ENCODE measurements around the gene CNNM2. TPM values are rescaled to one million over a fixed set of nuclear protein-coding genes. Genes with fewer than 3 reads are reported as not detected.
"Not testable (repeated sequence)": the region's sequence is repeated elsewhere in the genome, so short reads cannot be mapped to it uniquely, and the experiment has no call there.

CNNM2 gene
- total RNA-seq, 1 donor, result 9.4 TPM

GRCh38 chr10:103130910-103131309 lies 212.8 kb downstream of the CNNM2 start:
- TF ChIP-seq, protein P1, sequence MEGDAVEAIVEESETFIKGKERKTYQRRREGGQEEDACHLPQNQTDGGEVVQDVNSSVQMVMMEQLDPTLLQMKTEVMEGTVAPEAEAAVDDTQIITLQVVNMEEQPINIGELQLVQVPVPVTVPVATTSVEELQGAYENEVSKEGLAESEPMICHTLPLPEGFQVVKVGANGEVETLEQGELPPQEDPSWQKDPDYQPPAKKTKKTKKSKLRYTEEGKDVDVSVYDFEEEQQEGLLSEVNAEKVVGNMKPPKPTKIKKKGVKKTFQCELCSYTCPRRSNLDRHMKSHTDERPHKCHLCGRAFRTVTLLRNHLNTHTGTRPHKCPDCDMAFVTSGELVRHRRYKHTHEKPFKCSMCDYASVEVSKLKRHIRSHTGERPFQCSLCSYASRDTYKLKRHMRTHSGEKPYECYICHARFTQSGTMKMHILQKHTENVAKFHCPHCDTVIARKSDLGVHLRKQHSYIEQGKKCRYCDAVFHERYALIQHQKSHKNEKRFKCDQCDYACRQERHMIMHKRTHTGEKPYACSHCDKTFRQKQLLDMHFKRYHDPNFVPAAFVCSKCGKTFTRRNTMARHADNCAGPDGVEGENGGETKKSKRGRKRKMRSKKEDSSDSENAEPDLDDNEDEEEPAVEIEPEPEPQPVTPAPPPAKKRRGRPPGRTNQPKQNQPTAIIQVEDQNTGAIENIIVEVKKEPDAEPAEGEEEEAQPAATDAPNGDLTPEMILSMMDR (IDR thresholded peaks at IDR 0.05; ENCODE audit: extremely low read depth, low read depth, low read length), result no peak
- no peak for DNase-seq (ENCODE audit: insufficient read length, low spot score, missing footprints)

DNA sequence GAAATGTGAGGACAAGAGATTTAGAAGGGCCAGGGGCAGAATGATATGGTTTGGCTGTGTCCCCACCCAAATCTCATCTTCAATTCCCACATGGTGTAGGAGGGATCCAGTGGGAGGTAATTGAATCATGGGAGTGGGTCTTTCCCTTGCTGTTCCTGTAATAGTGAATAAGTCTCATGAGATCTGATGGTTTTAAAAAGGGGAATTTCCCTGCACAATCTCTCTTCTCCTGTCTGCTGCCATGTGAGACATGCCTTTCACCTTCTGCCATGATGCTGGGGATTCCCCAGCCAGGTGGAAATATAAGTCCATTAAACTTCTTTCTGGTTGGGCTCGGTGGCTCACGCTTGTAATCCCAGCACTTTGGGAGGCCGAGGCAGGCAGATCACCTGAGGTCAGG lies 217.1 kb downstream of the CNNM2 start:
- not testable (repeated sequence) for H3K79me2 ChIP-seq (ENCODE audit: insufficient read depth, low read length); H3K4me3 ChIP-seq (ENCODE audit: insufficient read depth, low read length); H4K20me1 ChIP-seq (ENCODE audit: insufficient read depth, low read length); H3K27ac ChIP-seq (ENCODE audit: low read depth, low read length); H3K9me3 ChIP-seq (ENCODE audit: low read depth, low read length); H3K4me1 ChIP-seq (ENCODE audit: insufficient read depth, low read length); DNase-seq (ENCODE audit: insufficient read length, low spot score, missing footprints); H3K27me3 ChIP-seq (ENCODE audit: insufficient read depth, low read length); H3K4me2 ChIP-seq (ENCODE audit: insufficient read depth, low read length); H2AFZ ChIP-seq (ENCODE audit: low read length)
- peaks cover 39% of the 10 kb centered on the region for H3K36me3 ChIP-seq (ENCODE audit: insufficient read depth, low read length)

More at GRCh38 chr10:103130910-103131309, 212.8 kb downstream of the CNNM2 start:
- peaks cover 2% of the 10 kb centered on the region for H3K79me2 ChIP-seq (ENCODE audit: insufficient read depth, low read length)
- H3K9me3 ChIP-seq (ENCODE audit: low read depth, low read length), result no peaks in the 10 kb centered on the region
- no peak overlapping the region for H3K4me2 ChIP-seq (ENCODE audit: insufficient read depth, low read length)
- no peak overlapping the region for H3K27ac ChIP-seq (ENCODE audit: low read depth, low read length)
- H3K4me1 ChIP-seq (ENCODE audit: insufficient read depth, low read length), result peaks cover 3% of the 10 kb centered on the region
- H3K4me3 ChIP-seq (ENCODE audit: insufficient read depth, low read length), result no peak overlapping the region
- H3K27me3 ChIP-seq (ENCODE audit: insufficient read depth, low read length), result no peaks in the 10 kb centered on the region
- no peak overlapping the region for H2AFZ ChIP-seq (ENCODE audit: low read length)
- H3K36me3 ChIP-seq (ENCODE audit: insufficient read depth, low read length), result peaks cover 9% of the 10 kb centered on the region
- peaks cover 10% of the 10 kb centered on the region for H4K20me1 ChIP-seq (ENCODE audit: insufficient read depth, low read length)

DNA sequence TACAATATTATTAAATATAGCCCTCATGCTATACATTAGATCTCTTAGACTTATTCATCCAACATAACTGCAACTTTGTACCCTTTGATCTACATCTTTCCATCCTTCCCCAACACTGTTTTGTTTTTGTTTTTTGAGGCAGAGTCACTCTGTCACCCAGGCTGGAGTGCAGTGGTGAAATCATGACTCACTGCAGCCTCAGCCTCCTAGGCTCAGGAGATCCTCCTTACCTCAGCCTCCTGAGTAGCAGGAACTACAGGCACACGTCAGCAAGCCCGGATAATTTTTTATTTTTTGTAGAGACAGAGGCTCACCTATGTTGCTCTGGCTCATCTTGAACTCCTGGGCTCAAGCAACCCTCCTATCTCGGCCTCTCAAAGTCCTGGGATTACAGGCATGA lies 221.7 kb downstream of the CNNM2 start:
- peaks cover 46% of the 10 kb centered on the region for H3K36me3 ChIP-seq (ENCODE audit: insufficient read depth, low read length)
- TF ChIP-seq, protein P1 (IDR thresholded peaks at IDR 0.05; ENCODE audit: extremely low read depth, low read depth, low read length), result no peak
- DNase-seq (ENCODE audit: insufficient read length, low spot score, missing footprints), result no peak
- no peaks in the 10 kb centered on the region for H3K9me3 ChIP-seq (ENCODE audit: low read depth, low read length)
- H3K27ac ChIP-seq (ENCODE audit: low read depth, low read length), result no peak overlapping the region
- peaks cover 6% of the 10 kb centered on the region for H4K20me1 ChIP-seq (ENCODE audit: insufficient read depth, low read length)
- peaks cover 4% of the 10 kb centered on the region for H3K4me1 ChIP-seq (ENCODE audit: insufficient read depth, low read length)
- no peaks in the 10 kb centered on the region for H3K27me3 ChIP-seq (ENCODE audit: insufficient read depth, low read length)
- H3K79me2 ChIP-seq (ENCODE audit: insufficient read depth, low read length), result peaks cover 19% of the 10 kb centered on the region
- no peak overlapping the region for H2AFZ ChIP-seq (ENCODE audit: low read length)
- no peak overlapping the region for H3K4me2 ChIP-seq (ENCODE audit: insufficient read depth, low read length)
- H3K4me3 ChIP-seq (ENCODE audit: insufficient read depth, low read length), result no peak overlapping the region

Small RNA genes within 50 kb of the gene (small RNA-seq; reads per million reads assigned to genes)
- not detected for gene AS3MT
- not detected for gene RF00026
- not detected for gene RF02271

Other genes starting within 250 kb of the CNNM2 start
- 5.3 and 5.8 TPM in 2 replicates for gene ARL3, start 203.9 kb upstream of the CNNM2 start, total RNA-seq
- 2.9 and 3.6 TPM in 2 replicates for gene SFXN2, start 203.7 kb upstream of the CNNM2 start, total RNA-seq
- 76.4 and 85.5 TPM in 2 replicates for gene WBP1L, start 174.3 kb upstream of the CNNM2 start, total RNA-seq
- under 0.01 TPM in 1 of 2 replicates, not detected in the other for gene CYP17A1, start 80.9 kb upstream of the CNNM2 start, total RNA-seq
- 29.3 and 34.5 TPM in 2 replicates for gene BORCS7, start 64.0 kb upstream of the CNNM2 start, total RNA-seq
- 6.2 and 8.0 TPM in 2 replicates for gene AS3MT, start 48.8 kb upstream of the CNNM2 start, total RNA-seq

Data from osteoblast (primary cell).